Kidney (tissue), 14 donors: ENCODE measurements around the gene FBLN1. TPM values are rescaled to one million over a fixed set of nuclear protein-coding genes. Genes with fewer than 3 reads are reported as not detected.

Source experiments
- DNase-seq, 5 donors: peaks; one replicate each; pipeline ENCODE4 v3.0.0-alpha.2; 2013 to 2020
- FAIRE-seq: peaks from 2 replicates; lab custom pipeline; 2012; peaks lifted over from hg19 to GRCh38; lab: Jason Lieb, UNC
- H3K27ac ChIP-seq, 2 donors: one replicate each; pipeline ENCODE4 v1.7.0; 2013; ENCODE audit warnings: low read depth in 2 of 2, low read length in 2 of 2, inconsistent platforms in 1 of 2
- H3K27me3 ChIP-seq: one replicate; pipeline ENCODE4 v1.7.1; 2013; ENCODE audit warnings: low read length, inconsistent platforms; ENCODE audit not compliant: control insufficient read depth, insufficient read depth
- H3K36me3 ChIP-seq, 3 donors: one replicate each; pipeline versions ENCODE4 v1.7.0 to v1.7.1; 2013; ENCODE audit warnings: low read length in 3 of 3, control low read depth in 1 of 3, inconsistent platforms in 1 of 3; ENCODE audit not compliant: insufficient read depth in 3 of 3, control insufficient read depth in 2 of 3
- H3K4me1 ChIP-seq, 3 donors: one replicate each; pipeline versions ENCODE4 v1.7.0 to v1.7.1; 2013; ENCODE audit warnings: low read length in 3 of 3, inconsistent platforms in 1 of 3, low read depth in 1 of 3; ENCODE audit not compliant: control insufficient read depth in 2 of 3, insufficient read depth in 2 of 3
- H3K4me3 ChIP-seq, 3 donors: one replicate each; pipeline versions ENCODE4 v1.7.0 to v1.8.1; 2013; ENCODE audit warnings: low read length in 3 of 3, control low read depth in 1 of 3, inconsistent platforms in 1 of 3
- H3K9ac ChIP-seq, 3 donors: one replicate each; pipeline versions ENCODE4 v1.7.0 to v1.7.1; 2013; ENCODE audit warnings: low read length in 3 of 3, control low read depth in 1 of 3, inconsistent platforms in 1 of 3
- H3K9me3 ChIP-seq, 3 donors: one replicate each; pipeline versions ENCODE4 v1.7.0 to v1.7.1; 2013; ENCODE audit warnings: low read length in 3 of 3, control low read depth in 1 of 3, inconsistent platforms in 1 of 3; ENCODE audit not compliant: control insufficient read depth in 2 of 3, insufficient read depth in 1 of 3
- CTCF ChIP-seq: IDR thresholded peaks from 3 replicates; pipeline ENCODE4 v1.5.1; 2012; ENCODE audit warnings: mild to moderate bottlenecking, moderate library complexity, borderline replicate concordance; ENCODE audit not compliant: insufficient read depth; ENCODE audit errors: extremely low read depth
- intact Hi-C: fragments of 100-400 bp; cut with DNase I; formaldehyde crosslinking; loops from one replicate; pipeline ENCODE4 v1.11.1; 2022
- polyA plus RNA-seq: library from polyadenylated mRNA; stranded (reverse); fragments of 350-450 nt; fragmentation: Illumina TruSeq; extraction: RNeasy Lipid Tissue Mini Kit (QIAGEN cat#74804); gene quantifications from one replicate; pipeline ENCODE4 v1.2.3, GENCODE V29; 2014; ENCODE audit warnings: low read depth, low replicate concordance; ENCODE audit not compliant: insufficient read depth
- total RNA-seq: library from RNA; stranded (reverse); fragmentation: NEBNext Ultra II Directional; extraction: Animal tissue kit (Norgen Biotek cat#: 25700); gene quantifications from one replicate; pipeline ENCODE4 v1.2.1, GENCODE V29; 2021
- donor health status: control.
- donor health status: control.
- donor health status: control.
- donor health status: control.
- donor health status: control.
- donor health status: DM: yes; HTN: yes; CAD: no.
- donor health status: Normal renal cell carcinoma (clear cell type).

FBLN1 gene
- total and polyA plus RNA-seq, 2 donors from 2014 or later: 23.3 to 105 TPM

- FAIRE-seq: no peak
Observed at GRCh38 chr22:45645150-45645525, 142.5 kb downstream of the FBLN1 start.

GRCh38 chr22:45645526-45646414 lies 143.1 kb downstream of the FBLN1 start:
- FAIRE-seq (no peak), DNase-seq (peak; percentile 75 to 89 (median 83))
- Histone ChIP-seq H3K9me3 (no peaks in the 10 kb centered on the region), H3K36me3 (no peaks in the 10 kb centered on the region), H3K27ac (no peak overlapping the region), H3K9ac (no peak overlapping the region), H3K4me1 (peaks cover 0 to 5% (median 0%) of the 10 kb centered on the region in 3 donors), H3K4me3 (peak overlapping the region in 1 of 3 donors; percentile 25), H3K27me3 (no peaks in the 10 kb centered on the region)
- intact Hi-C loops: loop anchor here (10.0 kb wide), 1 partner anchor 61 kb away; no protein-coding TSS in a partner anchor
- peak; percentile 95 for TF ChIP-seq CTCF

More at GRCh38 chr22:45645150-45645525, 142.5 kb downstream of the FBLN1 start:
- H3K9ac ChIP-seq: no peak overlapping the region
- H3K27ac ChIP-seq: no peak overlapping the region
- H3K36me3 ChIP-seq: no peaks in the 10 kb centered on the region
- intact Hi-C loops: loop anchor here (10.0 kb wide), 1 partner anchor 60 kb away; no protein-coding TSS in a partner anchor
- peak in 3 of 5 donors; percentile 43 to 47 (median 47) for DNase-seq
- peak overlapping the region in 1 of 3 donors; percentile 25 for H3K4me3 ChIP-seq
- no peaks in the 10 kb centered on the region for H3K9me3 ChIP-seq
- no peaks in the 10 kb centered on the region for H3K27me3 ChIP-seq
- peaks cover 0 to 5% (median 0%) of the 10 kb centered on the region in 3 donors for H3K4me1 ChIP-seq
- no peak for TF ChIP-seq CTCF

- Histone ChIP-seq H3K36me3 (no peaks in the 10 kb centered on the region), H3K4me3 (no peak overlapping the region), H3K9ac (no peak overlapping the region), H3K27ac (no peak overlapping the region), H3K9me3 (no peaks in the 10 kb centered on the region), H3K27me3 (no peaks in the 10 kb centered on the region), H3K4me1 (peaks cover 0 to 5% (median 0%) of the 10 kb centered on the region in 3 donors)
- no peak for FAIRE-seq
- DNase-seq: no peak
- TF ChIP-seq CTCF: no peak
- intact Hi-C loops: loop anchor here (10.0 kb wide), 1 partner anchor 63 kb away; no protein-coding TSS in a partner anchor
Observed at GRCh38 chr22:45647532-45648225, 145.0 kb downstream of the FBLN1 start.
